HT-29 (cell line): ENCODE results near the gene MTFMT. TPM values are rescaled to one million over a fixed set of nuclear protein-coding genes. Genes with fewer than 3 reads are reported as not detected.
"Not testable (repeated sequence)": the region's sequence is repeated elsewhere in the genome, so short reads cannot be mapped to it uniquely, and the experiment has no call there.

Source experiments
- DNase-seq: peaks from one replicate; pipeline ENCODE4 v3.0.0-alpha.2; 2015; ENCODE audit warnings: low spot score
- total RNA-seq: library from RNA; depleted of rRNA; stranded (reverse); fragments of >200 nt; shearing (Covaris generic); gene quantifications from 2 replicates; pipeline ENCODE4 v1.2.3, GENCODE V29; 2014; rRNA removed

MTFMT gene
- total RNA-seq = 17.1 and 23.1 TPM in 2 replicates

DNA sequence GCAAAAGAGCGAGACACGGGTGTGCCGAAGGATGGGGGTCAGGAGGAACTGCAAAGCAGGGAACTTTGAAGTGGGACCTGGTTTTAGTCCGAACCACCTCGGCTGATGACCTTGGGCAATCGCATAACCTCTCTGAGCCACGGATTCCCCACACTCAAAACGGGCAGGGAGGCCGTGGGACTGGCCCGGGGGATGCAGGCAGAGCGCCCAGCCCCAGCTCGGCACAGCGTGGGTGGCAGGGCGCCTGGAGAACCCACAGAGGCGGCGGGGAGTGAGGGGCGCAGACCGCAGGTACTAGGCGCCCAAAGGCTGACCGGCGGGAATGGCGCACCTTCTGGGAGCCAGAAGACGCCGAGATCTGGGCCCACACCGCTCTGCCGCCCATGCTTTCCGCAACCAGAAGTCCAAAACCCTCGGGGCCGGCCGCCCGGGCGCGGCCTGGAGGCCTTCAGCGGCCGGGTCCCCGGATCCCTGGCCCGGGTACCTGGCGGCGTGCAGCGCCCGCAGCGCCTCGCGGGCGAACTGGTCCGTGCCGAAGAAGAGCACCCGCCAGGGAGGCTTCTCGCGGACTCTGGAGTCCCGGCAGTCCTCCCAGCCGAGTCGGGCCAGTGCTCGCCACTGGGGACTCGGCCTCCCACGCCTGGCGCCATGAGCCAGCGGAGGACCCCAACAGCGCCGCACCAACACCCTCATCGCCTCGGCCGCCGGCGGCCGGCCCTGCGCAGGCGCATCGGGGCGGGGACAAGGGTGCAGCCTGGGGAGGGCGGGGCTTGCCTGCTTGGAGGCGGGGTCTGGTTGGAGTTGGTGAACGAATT is at the start of gene MTFMT:
Gene MTFMT, minus strand, starts transcription at position 719 of the 815 bp plus-strand sequence. Its CDS starts 26 bp downstream, at position 693.
- peak; percentile 93 for DNase-seq

DNA sequence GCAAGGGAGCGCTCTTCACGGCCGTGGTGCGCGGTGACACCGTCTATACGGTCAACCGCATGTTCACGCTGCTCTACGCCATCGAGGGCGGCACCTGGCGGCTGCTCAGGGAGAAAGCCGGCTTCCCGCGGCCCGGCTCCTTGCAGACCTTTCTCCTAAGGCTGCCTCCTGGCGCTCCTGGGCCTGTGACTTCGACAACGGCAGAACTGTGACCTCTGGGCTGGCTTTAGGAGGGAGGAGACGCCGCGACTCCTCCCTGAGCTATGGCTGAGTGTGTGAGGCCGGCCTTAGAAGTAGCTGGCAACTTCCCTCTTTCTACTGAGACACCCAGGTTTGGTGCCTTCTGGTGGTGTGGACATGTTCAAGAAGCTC is 48.5 kb upstream of the MTFMT start:
- peak; percentile 97 for DNase-seq

- no peak for DNase-seq
Measured at GRCh38 chr15:65077291-65077980, 48.0 kb upstream of the MTFMT start.

- no peak for DNase-seq
Measured at GRCh38 chr15:65076486-65077290, 47.2 kb upstream of the MTFMT start, which contains the start of gene KBTBD13. Gene KBTBD13 (plus strand): TSS chr15:65076746. CDS start chr15:65076816, 70 bp downstream.

GRCh38 chr15:65075607-65076395 is 46.4 kb upstream of the MTFMT start:
- not testable (repeated sequence) for DNase-seq

- DNase-seq = not testable (repeated sequence)
Measured at GRCh38 chr15:65074946-65075345, 45.5 kb upstream of the MTFMT start.

DNA sequence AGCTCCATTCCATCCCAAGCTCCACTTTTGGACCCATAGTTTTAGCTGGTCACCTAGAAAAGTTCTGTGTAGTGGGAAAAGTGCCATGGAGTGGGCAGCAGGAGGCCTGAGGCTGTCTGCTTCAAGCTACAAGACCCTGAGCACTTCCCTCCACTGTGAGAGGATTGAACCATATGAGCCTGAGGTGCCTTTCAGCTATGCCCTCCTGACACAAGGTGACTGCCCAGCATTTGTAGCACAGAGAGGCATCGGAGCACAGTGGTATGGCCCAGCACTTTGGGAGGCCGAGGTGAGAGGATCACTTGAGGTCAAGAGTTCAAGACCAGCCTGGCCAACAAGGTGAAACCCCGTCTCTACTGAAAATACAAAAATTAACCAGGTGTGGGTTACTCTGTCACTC is 43.2 kb upstream of the MTFMT start:
- DNase-seq = no peak

DNA sequence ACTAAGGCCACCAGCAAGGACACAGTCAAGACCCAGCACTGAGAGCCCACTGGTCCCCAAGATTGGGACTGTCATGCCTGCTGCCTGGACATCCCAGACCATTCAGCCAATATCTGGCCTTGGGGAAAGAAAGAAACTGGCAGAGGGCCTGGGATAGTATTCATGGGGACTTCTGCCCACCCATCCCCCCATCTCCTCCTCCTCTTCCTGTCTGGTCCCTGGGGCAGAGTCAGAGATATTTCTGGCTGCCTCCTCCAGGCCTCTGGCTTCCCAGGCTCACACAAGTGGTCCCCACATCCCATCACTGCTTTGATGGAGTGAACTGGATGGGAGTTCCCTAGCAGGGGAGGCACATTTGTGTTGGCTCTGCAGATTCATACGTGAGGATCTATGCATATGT is 42.6 kb upstream of the MTFMT start:
- no peak for DNase-seq

DNA sequence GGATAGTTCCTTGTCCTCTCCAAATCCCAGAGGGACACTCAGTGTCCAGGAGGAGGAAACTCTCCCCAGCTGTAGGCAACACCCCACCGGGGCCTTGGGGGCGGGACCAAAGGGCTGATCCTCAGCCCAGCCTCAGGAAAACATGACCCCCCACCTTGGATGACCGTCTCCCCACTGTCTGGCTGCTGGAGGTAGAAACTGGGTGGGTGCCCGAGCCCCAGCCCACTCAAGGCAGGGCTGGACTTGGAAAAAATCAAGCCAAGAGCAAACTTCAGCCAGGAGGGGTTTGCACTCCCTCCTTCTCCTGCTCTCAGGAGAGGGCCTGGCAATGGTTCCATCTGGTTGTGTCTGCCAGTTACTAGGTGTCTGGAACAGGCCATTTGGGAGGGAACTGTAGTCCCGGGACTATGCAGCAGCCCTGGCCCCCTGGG is 42.0 kb upstream of the MTFMT start:
- DNase-seq = no peak

- DNase-seq = no peak
Measured at GRCh38 chr15:65069779-65070546, 40.5 kb upstream of the MTFMT start.

DNA sequence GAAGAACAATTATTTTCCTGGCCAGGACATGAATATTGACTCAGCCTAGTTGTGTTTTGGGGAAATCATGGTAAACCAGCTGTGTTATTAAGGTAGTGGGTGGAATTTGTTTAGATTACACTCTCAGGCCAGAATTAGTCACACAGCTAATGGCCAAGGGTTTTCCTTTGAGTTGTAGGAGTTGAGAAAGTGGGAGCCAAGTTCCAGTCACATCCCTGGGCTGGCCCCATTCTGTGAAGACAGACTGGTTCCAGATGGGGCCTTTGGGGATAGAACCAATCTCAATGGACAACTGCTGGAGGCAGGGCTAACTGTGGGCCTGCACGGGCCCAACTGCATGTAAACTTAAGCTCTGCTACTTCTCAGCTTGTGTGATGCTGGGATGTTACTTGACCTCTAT is 39.7 kb upstream of the MTFMT start:
- DNase-seq = no peak

DNA sequence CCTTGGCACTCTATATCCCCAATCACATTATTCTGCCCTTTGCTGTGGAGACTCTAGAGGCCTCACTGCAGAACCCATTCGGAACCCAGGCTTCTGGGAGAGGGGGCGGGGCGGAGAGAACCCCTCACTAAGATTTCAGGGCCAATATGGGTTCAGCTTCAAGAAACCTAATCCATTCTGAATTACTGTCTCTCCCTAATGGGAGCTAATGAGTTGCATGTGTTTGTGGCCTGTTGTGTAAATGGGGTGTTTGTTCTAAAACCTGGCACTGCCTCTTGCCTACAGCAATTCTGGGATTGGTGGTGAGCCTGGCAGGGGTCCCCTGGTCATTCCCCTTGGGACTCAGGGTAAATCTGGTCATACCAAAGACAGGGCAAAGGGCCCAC is 39.0 kb upstream of the MTFMT start:
- no peak for DNase-seq

DNA sequence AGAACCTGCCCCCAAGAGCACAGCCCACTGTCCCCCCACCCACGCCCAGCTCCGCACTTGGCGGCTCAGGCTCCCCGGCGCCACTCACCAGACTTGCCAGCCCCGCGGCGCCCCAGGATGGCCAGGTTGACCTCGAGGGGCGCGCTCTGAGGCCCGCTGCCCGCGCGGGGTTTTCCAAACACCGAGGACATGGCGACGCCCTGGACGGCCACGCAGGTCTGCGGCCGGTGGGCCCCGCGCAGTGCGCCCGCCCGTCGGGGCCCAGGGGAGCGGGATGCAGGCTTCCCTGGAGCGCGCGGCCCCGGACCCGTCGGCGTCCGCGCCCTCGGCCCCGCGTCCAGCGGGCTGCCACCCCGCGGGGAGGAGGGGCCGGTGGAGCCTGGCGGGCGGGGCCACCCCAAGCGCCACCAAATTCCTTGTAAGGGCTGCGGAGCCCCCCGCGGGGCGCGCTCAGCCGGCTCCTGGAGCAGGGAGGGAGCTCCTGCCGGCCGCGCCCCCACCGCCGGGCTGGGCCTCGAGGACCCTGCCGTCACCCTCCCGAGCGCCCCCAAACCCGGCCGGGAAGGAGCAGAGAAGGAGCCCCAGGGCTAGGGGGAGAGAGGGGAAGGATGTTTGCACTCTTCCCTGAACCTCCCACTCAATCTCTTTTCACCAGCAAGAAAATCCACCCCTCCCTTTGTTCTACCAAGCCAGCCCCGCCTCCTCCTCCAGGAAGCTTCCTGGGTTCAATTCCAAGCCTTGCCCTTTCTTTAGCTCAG is 38.4 kb upstream of the MTFMT start, which contains the start of gene RASL12:
Gene RASL12, minus strand, starts transcription at position 347 of the 758 bp plus-strand sequence. Its CDS starts 156 bp downstream, at position 191.
- DNase-seq = no peak

GRCh38 chr15:65067317-65067644 is 37.8 kb upstream of the MTFMT start:
- DNase-seq = no peak

- DNase-seq = no peak
Measured at GRCh38 chr15:65066635-65067316, 37.3 kb upstream of the MTFMT start.

- DNase-seq = no peak
Measured at GRCh38 chr15:65066001-65066634, 36.7 kb upstream of the MTFMT start.

DNA sequence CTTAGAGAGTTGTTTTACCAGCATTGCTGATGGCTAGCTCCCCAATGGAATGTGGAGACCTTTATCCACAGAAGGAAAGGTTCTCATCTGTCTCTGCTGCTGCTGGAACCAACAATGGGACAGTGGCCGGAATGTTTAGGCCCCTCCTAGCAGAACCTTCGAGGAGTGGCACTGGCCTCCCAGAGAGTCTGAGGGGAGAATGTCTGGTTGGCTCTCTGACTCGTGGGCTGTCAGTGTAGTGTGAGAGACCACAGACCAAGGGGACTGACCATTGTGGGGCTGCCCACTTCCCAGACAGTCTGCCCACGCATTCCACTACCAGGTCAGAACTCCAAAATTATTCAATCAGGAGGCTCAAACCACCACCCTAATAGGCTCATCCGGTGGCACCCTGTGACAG is 33.3 kb upstream of the MTFMT start:
- no peak for DNase-seq

GRCh38 chr15:65062061-65062460 is 32.6 kb upstream of the MTFMT start:
- no peak for DNase-seq
